Fibroblast of lung (primary cell): ENCODE results near the gene ZNF618. TPM values are rescaled to one million over a fixed set of nuclear protein-coding genes. Genes with fewer than 3 reads are reported as not detected.

Source experiments
- DNase-seq, 2 donors: peaks; one replicate each; pipeline versions ENCODE4 v3.0.0 to v3.0.0-alpha.2; 2010; ENCODE audit warnings: low read depth in 2 of 2
- H2AFZ ChIP-seq: 2 replicates; pipeline ENCODE4 v1.5.1; 2012; ENCODE audit warnings: low read length, control low read depth, inconsistent platforms
- H3K27ac ChIP-seq: 2 replicates; pipeline ENCODE4 v1.5.1; 2011; ENCODE audit warnings: low read length, control low read depth; ENCODE audit not compliant: insufficient read depth
- H3K27me3 ChIP-seq: 2 replicates; pipeline ENCODE4 v1.5.1; 2011; ENCODE audit warnings: mild to moderate bottlenecking, low read length; ENCODE audit not compliant: control insufficient read depth, insufficient read depth
- H3K36me3 ChIP-seq: 2 replicates; pipeline ENCODE4 v1.5.1; 2011; ENCODE audit warnings: low read length; ENCODE audit not compliant: control insufficient read depth, insufficient read depth
- H3K4me1 ChIP-seq: 2 replicates; pipeline ENCODE4 v1.5.1; 2011; ENCODE audit warnings: low read length; ENCODE audit not compliant: control insufficient read depth, insufficient read depth; ENCODE audit errors: extremely low read depth
- H3K4me2 ChIP-seq: 2 replicates; pipeline ENCODE4 v1.5.1; 2011; ENCODE audit warnings: low read length, control low read depth; ENCODE audit not compliant: insufficient read depth; ENCODE audit errors: extremely low read depth
- H3K4me3 ChIP-seq, 4 experiments: fragments of 200-600 bp in 1 of 4; sonication (generic) in 1 of 4; replicated peaks in 1 of 4; 2 replicates each; pipeline ENCODE4 v1.5.1; 2011 to 2016; ENCODE audit warnings: low read length in 4 of 4, low read depth in 3 of 4, mild to moderate bottlenecking in 3 of 4, control low read depth in 2 of 4, inconsistent platforms in 1 of 4, mixed read lengths in 1 of 4; ENCODE audit not compliant: insufficient read depth in 1 of 4; ENCODE audit errors: control extremely low read depth in 1 of 4
- H3K79me2 ChIP-seq: 2 replicates; pipeline ENCODE4 v1.5.1; 2012; ENCODE audit warnings: mild to moderate bottlenecking, low read length, inconsistent platforms; ENCODE audit not compliant: control insufficient read depth, insufficient read depth
- H3K9ac ChIP-seq: 2 replicates; pipeline ENCODE4 v1.5.1; 2011; ENCODE audit warnings: mild to moderate bottlenecking, low read length, control low read depth; ENCODE audit not compliant: insufficient read depth
- H3K9me3 ChIP-seq: 2 replicates; pipeline ENCODE4 v1.5.1; 2012; ENCODE audit warnings: low read depth, low read length; ENCODE audit not compliant: control insufficient read depth, insufficient read depth
- H4K20me1 ChIP-seq: 2 replicates; pipeline ENCODE4 v1.5.1; 2011; ENCODE audit warnings: low read length; ENCODE audit not compliant: control insufficient read depth, insufficient read depth; ENCODE audit errors: extremely low read depth
- CTCF ChIP-seq, 2 donors: IDR thresholded peaks in 1 of 2; conservative IDR thresholded peaks in 1 of 2; 1 replicate in 1 of 2; 2 replicates in 1 of 2; pipeline ENCODE4 v1.5.1; 2011 to 2012; ENCODE audit warnings: low read length in 2 of 2, control low read depth in 1 of 2, inconsistent platforms in 1 of 2, low read depth in 1 of 2, mild to moderate bottlenecking in 1 of 2
- EZH2 ChIP-seq: IDR thresholded peaks from 2 replicates; pipeline ENCODE4 v1.5.1; 2012; ENCODE audit warnings: low read length, control low read depth, mild to moderate bottlenecking; ENCODE audit errors: missing control alignments
- polyA plus RNA-seq, 2 donors: library from polyadenylated mRNA; depleted of rRNA in 1 of 2; stranded (reverse) in 1 of 2; unstranded in 1 of 2; fragments of >200 nt; gene quantifications; 2 replicates each; pipeline ENCODE4 v1.2.1, GENCODE V29; 2011 to 2012; ENCODE audit warnings: missing spikeins in 1 of 2
- total RNA-seq: library from RNA; depleted of rRNA; stranded (reverse); fragments of >200 nt; gene quantifications from 2 replicates; pipeline ENCODE4 v1.2.1, GENCODE V29; 2014

The ZNF618 gene
- total and polyA plus RNA-seq, 2 donors (not counting 1 experiment from before 2014, with no cell fraction given) = 6.6 to 8.6 TPM

- Histone ChIP-seq H3K27ac (no peak overlapping the region), H3K4me1 (peaks cover 2% of the 10 kb centered on the region), H3K27me3 (no peaks in the 10 kb centered on the region), H4K20me1 (no peaks in the 10 kb centered on the region), H3K9ac (no peak overlapping the region), H3K4me3 (no peak overlapping the region), H3K36me3 (no peaks in the 10 kb centered on the region), H2AFZ (no peak overlapping the region), H3K79me2 (peaks cover 7% of the 10 kb centered on the region), H3K9me3 (no peaks in the 10 kb centered on the region), H3K4me2 (no peak overlapping the region)
- no peak for DNase-seq
- no peak for TF ChIP-seq CTCF (conservative IDR thresholded peaks at IDR 0.05 in 1 of 2, IDR thresholded peaks at IDR 0.05 in 1 of 2; ENCODE audit: low read depth in 1 of 2, low read length in 2 of 2)
- TF ChIP-seq EZH2 = no peak
These were observed 65.4 kb downstream of the ZNF618 start for GRCh38 chr9:113941526-113941925.

- TF ChIP-seq EZH2 (no peak), CTCF (conservative IDR thresholded peaks at IDR 0.05 in 1 of 2, IDR thresholded peaks at IDR 0.05 in 1 of 2; ENCODE audit: low read depth in 1 of 2, low read length in 2 of 2) (no peak)
- Histone ChIP-seq H3K9ac (no peak overlapping the region), H3K4me2 (no peak overlapping the region), H3K9me3 (no peaks in the 10 kb centered on the region), H3K36me3 (no peaks in the 10 kb centered on the region), H2AFZ (no peak overlapping the region), H4K20me1 (no peaks in the 10 kb centered on the region), H3K27me3 (no peaks in the 10 kb centered on the region), H3K4me3 (no peak overlapping the region), H3K4me1 (peaks cover 2% of the 10 kb centered on the region), H3K27ac (no peak overlapping the region), H3K79me2 (peaks cover 7% of the 10 kb centered on the region)
- DNase-seq = no peak
These were observed 67.3 kb downstream of the ZNF618 start for GRCh38 chr9:113943112-113944009.

- Histone ChIP-seq H4K20me1 (no peaks in the 10 kb centered on the region), H3K4me2 (no peak overlapping the region), H3K4me3 (no peak overlapping the region), H3K4me1 (peaks cover 2% of the 10 kb centered on the region), H3K27ac (no peak overlapping the region), H3K79me2 (peaks cover 10% of the 10 kb centered on the region), H2AFZ (no peak overlapping the region), H3K36me3 (no peaks in the 10 kb centered on the region), H3K27me3 (no peaks in the 10 kb centered on the region), H3K9me3 (no peaks in the 10 kb centered on the region), H3K9ac (no peak overlapping the region)
- TF ChIP-seq CTCF (conservative IDR thresholded peaks at IDR 0.05 in 1 of 2, IDR thresholded peaks at IDR 0.05 in 1 of 2; ENCODE audit: low read depth in 1 of 2, low read length in 2 of 2) (no peak), EZH2 (no peak)
- DNase-seq = no peak
These were observed 69.7 kb downstream of the ZNF618 start for GRCh38 chr9:113945784-113946183.
